ENCODE results near the gene FAM24A. TPM values are rescaled to one million over a fixed set of nuclear protein-coding genes. Genes with fewer than 3 reads are reported as not detected.

FAM24A gene, protein sequence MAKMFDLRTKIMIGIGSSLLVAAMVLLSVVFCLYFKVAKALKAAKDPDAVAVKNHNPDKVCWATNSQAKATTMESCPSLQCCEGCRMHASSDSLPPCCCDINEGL
- total RNA-seq: not detected in 2 replicates

DNA sequence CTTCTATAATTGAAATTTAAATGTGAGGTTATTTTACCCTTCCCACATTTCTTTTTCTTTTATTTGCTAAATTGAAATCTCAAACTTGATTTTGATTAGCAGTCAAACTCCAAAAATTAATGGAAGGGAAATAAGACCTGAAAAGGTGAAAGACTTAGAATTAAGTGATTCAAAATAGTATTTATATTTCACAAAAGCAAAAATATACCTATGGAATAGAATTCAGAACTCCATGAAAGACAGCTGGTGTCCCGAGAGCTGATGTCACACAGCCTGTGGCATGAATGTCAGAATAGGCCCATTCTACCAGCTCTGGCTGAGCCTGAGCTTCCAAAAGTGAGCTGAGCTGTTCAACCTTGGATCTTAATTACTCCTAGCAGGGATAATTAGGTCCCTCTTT lies at the start of gene FAM24A:
FAM24A (plus strand) TSS at position 301 of the 400 bp plus-strand sequence. CDS start 1,025 bp downstream, outside the sequence.

DNA sequence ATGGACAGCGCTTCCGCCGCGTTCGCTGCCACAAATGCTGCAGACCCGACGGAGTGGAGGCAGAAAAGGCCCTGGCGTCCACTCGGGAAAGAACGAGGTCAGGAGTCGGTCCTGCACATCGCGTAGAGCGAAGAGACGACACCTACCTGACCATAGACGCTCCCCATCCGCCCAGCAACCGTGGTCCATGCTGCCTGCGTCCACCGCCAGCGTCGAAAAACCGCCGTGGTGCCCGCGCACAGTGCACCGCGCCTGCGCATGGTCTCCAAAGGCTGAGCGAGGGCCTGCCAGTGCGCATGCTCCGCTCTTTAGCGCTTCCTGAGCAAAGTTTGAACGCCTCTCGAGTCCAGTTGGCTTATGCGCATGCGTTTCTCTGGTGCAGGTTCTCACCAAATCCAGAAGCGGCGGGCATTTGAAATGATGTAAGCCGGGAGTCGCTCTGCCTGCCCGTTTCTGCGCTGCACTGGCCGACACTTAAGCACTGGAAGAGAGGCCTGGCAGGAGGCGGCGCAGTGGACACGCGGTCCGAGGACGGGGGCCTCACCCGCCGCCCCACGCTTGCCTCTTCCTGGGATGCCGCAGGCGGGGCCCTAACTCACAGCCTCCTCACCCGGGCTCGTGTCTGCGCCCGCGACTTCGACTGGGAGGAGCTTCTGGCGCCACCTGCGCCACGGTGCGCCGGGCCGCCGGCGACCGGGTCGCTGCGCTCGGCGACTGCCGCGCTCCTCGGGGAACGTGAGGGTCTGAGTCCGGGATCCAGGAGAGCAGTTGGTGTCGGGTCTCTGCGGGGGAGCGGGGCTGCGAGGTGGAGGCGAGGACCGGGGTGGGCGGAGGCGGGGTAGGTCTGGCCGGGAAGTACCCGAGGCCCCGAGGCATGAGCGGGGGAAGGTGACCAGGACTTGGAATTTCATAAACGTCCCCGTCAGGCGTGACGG lies 30.8 kb upstream of the FAM24A start, which contains the start of gene FAM24B:
FAM24B (minus strand) TSS at position 243 of the 935 bp plus-strand sequence. CDS start 29,066 bp downstream, outside the sequence.

DNA sequence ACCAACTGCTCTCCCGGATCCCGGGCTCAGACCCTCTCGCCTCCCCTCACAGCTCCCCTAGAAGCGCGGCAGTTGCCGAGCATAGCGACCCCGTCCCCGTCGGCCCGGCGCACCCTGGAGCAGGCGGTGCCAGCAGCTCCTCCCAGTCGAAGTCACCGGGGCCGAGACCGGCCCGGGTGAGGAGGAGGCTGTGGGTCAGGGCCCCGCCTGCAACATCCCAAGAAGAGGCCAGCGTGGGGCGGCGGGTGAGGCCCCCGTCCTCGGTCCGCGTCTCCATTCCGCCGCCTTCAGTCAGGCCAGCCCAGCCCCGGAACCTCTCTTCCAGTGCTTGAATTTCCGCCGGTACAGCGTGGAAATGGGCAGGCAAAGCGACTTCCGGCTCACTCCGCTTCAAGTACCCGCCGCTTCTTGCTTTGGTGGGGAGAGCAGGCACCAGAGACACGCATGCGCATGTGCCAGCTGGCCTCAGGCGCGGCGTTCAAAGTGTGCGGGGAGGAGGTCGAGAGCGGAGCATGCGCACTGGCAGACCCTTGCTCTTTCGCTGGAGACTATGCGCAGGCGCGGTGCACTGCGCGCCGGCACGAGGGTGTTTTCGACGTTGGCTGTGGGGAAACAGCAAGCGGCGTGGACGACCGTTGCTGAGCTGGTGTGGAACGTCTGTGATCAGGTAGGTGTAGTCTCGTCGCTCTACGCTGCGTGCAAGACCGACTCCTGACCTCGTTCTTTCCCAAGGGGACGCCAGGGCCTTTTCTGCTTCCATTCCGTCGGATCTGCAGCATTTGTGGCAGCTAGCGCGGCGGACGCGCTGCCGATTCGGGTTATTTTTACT lies 43.7 kb downstream of the FAM24A start, which contains the start of gene C10orf88:
C10orf88 (minus strand) TSS at position 326 of the 829 bp plus-strand sequence; CDS start at position 277, 49 bp downstream.

Other genes starting within 250 kb of the FAM24A start
- gene C10orf120, start 210.8 kb upstream of the FAM24A start, total RNA-seq: not detected in 2 replicates
- 0.89 and 1.5 TPM in 2 replicates for gene CUZD1, start 64.8 kb upstream of the FAM24A start, total RNA-seq
- gene FAM24B, start 31.0 kb upstream of the FAM24A start, total RNA-seq: 10.8 and 11.1 TPM in 2 replicates
- 5.7 and 6.5 TPM in 2 replicates for gene C10orf88, start 43.6 kb downstream of the FAM24A start, total RNA-seq
- 3.0 and 3.6 TPM in 2 replicates for gene PSTK, start 69.8 kb downstream of the FAM24A start, total RNA-seq
- 3.2 and 3.7 TPM in 2 replicates for gene IKZF5, start 98.2 kb downstream of the FAM24A start, total RNA-seq
- 3.7 and 5.1 TPM in 2 replicates for gene ACADSB, start 98.4 kb downstream of the FAM24A start, total RNA-seq
- 0.10 TPM in 1 of 2 replicates, not detected in the other for gene HMX3, start 225.4 kb downstream of the FAM24A start, total RNA-seq
- gene HMX2, start 237.5 kb downstream of the FAM24A start, total RNA-seq: not detected in 2 replicates
- 245 and 252 TPM in 2 replicates for gene BUB3, start 243.8 kb downstream of the FAM24A start, total RNA-seq

All from mammary microvascular endothelial cell (primary cell).